GM10266 (cell line): Measurements from ENCODE around the gene PTPRK.

Experiments
- DNase-seq: peaks from one replicate; pipeline ENCODE4 v3.0.0; 2012; ENCODE audit errors: extremely low spot score
- CTCF ChIP-seq: IDR thresholded peaks from 2 replicates; pipeline ENCODE4 v1.5.1; 2012; ENCODE audit warnings: mild to moderate bottlenecking, low read depth; ENCODE audit not compliant: control insufficient read depth, insufficient read depth; ENCODE audit errors: missing control alignments

Gene PTPRK

DNA sequence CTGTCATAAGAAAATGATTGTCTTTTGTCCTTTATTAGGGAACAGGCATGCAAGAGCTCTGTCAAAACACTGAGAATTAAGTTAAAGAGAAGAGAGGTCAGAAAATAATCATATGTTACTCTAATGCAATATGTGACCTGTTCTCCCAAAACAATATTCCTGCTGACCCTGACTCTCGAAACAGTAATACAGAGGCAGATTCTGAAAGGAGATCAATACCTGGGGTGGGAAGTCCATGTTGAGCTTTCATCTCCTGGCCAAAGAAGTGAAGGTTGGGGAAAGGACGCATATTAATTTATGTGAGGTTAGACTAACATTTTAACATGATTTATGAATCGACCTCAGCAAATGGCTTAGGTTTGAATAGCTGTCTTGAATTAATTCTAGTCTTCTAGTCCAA lies 243.0 kb downstream of the PTPRK start:
- no peak for DNase-seq
- TF ChIP-seq CTCF, result no peak

DNA sequence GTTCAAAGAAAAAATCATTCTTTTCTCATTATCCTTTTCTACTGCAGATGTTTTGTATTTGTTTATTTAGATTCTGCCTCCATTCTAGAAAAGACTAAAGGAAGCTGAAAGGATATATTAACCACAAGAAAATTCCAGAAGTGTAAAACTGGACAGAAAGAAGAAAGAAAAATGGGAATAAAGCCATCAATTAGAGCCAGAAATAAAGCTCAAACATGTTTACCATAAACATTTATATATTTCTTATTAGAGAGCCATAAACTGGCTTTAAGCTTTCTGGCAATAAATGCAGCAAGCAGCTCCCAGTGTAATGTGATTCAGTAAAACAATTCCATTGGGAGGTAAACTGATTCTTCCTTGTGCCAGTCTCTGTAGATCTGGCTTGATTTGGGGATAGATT lies 244.1 kb downstream of the PTPRK start:
- no peak for TF ChIP-seq CTCF
- DNase-seq, result no peak

- TF ChIP-seq CTCF, result no peak
- DNase-seq, result no peak
These were observed 244.7 kb downstream of the PTPRK start for GRCh38 chr6:128275681-128276080.

- no peak for DNase-seq
- TF ChIP-seq CTCF, result no peak
These were observed 245.4 kb downstream of the PTPRK start for GRCh38 chr6:128275030-128275429.

GRCh38 chr6:128271527-128271926 lies 248.9 kb downstream of the PTPRK start:
- no peak for DNase-seq
- no peak for TF ChIP-seq CTCF

GRCh38 chr6:128271011-128271410 lies 249.4 kb downstream of the PTPRK start:
- DNase-seq, result no peak
- TF ChIP-seq CTCF, result no peak

- TF ChIP-seq CTCF, result no peak
- DNase-seq, result no peak
These were observed 253.5 kb downstream of the PTPRK start for GRCh38 chr6:128266946-128267345.

GRCh38 chr6:128265706-128266105 lies 254.7 kb downstream of the PTPRK start:
- TF ChIP-seq CTCF, result no peak
- DNase-seq, result no peak
